ENCODE measurements around the gene DAPK2. TPM values are rescaled to one million over a fixed set of nuclear protein-coding genes. Genes with fewer than 3 reads are reported as not detected.

Gene DAPK2
- total and polyA plus RNA-seq, 2 of the 4 experiments (the other 2 are of a cell fraction) = 0.34 to 0.36 TPM

DNA sequence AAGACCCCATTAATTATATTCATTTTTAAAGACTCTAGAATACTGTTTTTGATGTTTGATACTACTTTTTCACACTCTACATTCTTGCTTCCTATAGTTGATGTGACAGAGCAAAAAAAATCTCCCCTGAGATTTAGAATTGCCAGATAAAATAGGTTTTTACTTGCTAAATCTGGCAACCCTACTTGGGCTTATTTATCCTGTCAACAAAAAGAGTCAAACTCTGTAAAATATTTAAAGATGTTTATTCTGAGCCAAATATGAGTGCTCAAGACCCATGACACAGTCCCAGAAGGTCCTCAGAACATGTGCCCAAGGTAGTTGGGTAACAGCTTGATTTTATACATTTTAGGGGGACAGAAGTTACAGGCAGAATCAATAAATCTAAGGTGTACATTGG is 72.3 kb downstream of the DAPK2 start:
- in situ Hi-C loops (cut with MboI; ENCODE audit: low sequenced_read_pairs) (no loop called here), intact Hi-C loops (cut with micrococcal nuclease) (no loop called here), dilution Hi-C loops (cut with HindIII; ENCODE audit: low sequenced_read_pairs, unreplicated experiment) (no loop called here)
- Histone ChIP-seq H2AK5ac (ENCODE audit: low read depth, low read length) (no peak overlapping the region), H3K4ac (ENCODE audit: low read depth, low read length) (no peak overlapping the region), H3K56ac (ENCODE audit: extremely low read depth, insufficient read depth, low read length) (no peak overlapping the region), H2BK5ac (ENCODE audit: low read depth, low read length, poor library complexity, severe bottlenecking) (no peak overlapping the region), H3K23ac (ENCODE audit: low read depth, low read length) (no peak overlapping the region), H3K79me1 (ENCODE audit: low read depth in 1 of 2, low read length in 2 of 2) (no peaks in the 10 kb centered on the region), H3K27me3 (ENCODE audit: control insufficient read depth, insufficient read depth, low read length) (peaks cover 2% of the 10 kb centered on the region; the same call in 1 of the 2 replicates), H3K4me2 (ENCODE audit: low read depth, low read length) (no peak overlapping the region), H2AFZ (replicated peaks; ENCODE audit: low read length, poor library complexity) (no peak overlapping the region), H3K9me1 (ENCODE audit: insufficient read depth, low read length) (no peaks in the 10 kb centered on the region), H4K91ac (ENCODE audit: insufficient read depth, low read depth, low read length) (no peak overlapping the region), H3K14ac (replicated peaks; ENCODE audit: low read depth, low read length) (no peak overlapping the region), H3K9ac (ENCODE audit: low read depth, low read length) (no peak overlapping the region), H3K36me3 (ENCODE audit: control insufficient read depth, insufficient read depth, low read length) (no peaks in the 10 kb centered on the region), H4K20me1 (ENCODE audit: insufficient read depth, low read length) (no peaks in the 10 kb centered on the region), H3K4me3 (ENCODE audit: insufficient read depth, low read depth, low read length) (no peak overlapping the region), H3K27ac (ENCODE audit: insufficient read depth, low read length) (no peak overlapping the region), H4K8ac (ENCODE audit: low read depth in 2 of 2, low read length in 2 of 2) (no peak overlapping the region), H2AK9ac (replicated peaks; ENCODE audit: low read depth, low read length, poor library complexity) (no peak overlapping the region), H4K5ac (ENCODE audit: low read depth, low read length) (no peak overlapping the region), H3K4me1 (ENCODE audit: control insufficient read depth, insufficient read depth, low read length) (peaks cover 14% of the 10 kb centered on the region), H2BK20ac (ENCODE audit: low read depth, low read length) (no peak overlapping the region), H2BK15ac (ENCODE audit: low read depth, low read length) (no peak overlapping the region), H3K9me3 (ENCODE audit: control insufficient read depth, insufficient read depth, low read length) (no peaks in the 10 kb centered on the region), H2BK120ac (ENCODE audit: low read depth, low read length) (no peak overlapping the region), H3K18ac (ENCODE audit: low read depth, low read length) (no peak overlapping the region)
- TF ChIP-seq BHLHE40 (IDR thresholded peaks at IDR 0.05; ENCODE audit: low read depth, low read length) (no peak), FOS (IDR thresholded peaks at IDR 0.05; ENCODE audit: low read depth, low read length) (no peak), SMC3 (IDR thresholded peaks at IDR 0.05; ENCODE audit: low read depth, low read length) (no peak), CEBPB (IDR thresholded peaks at IDR 0.05; ENCODE audit: low read depth, low read length) (no peak), MAFK (IDR thresholded peaks at IDR 0.05; ENCODE audit: low read depth, low read length) (no peak), RCOR1 (IDR thresholded peaks at IDR 0.05; ENCODE audit: insufficient replicate concordance, low read length) (no peak)
- TF ChIP-seq, protein P1, sequence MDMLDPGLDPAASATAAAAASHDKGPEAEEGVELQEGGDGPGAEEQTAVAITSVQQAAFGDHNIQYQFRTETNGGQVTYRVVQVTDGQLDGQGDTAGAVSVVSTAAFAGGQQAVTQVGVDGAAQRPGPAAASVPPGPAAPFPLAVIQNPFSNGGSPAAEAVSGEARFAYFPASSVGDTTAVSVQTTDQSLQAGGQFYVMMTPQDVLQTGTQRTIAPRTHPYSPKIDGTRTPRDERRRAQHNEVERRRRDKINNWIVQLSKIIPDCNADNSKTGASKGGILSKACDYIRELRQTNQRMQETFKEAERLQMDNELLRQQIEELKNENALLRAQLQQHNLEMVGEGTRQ (IDR thresholded peaks at IDR 0.05; ENCODE audit: low read depth, low read length) = no peak
- TF ChIP-seq, protein P2, sequence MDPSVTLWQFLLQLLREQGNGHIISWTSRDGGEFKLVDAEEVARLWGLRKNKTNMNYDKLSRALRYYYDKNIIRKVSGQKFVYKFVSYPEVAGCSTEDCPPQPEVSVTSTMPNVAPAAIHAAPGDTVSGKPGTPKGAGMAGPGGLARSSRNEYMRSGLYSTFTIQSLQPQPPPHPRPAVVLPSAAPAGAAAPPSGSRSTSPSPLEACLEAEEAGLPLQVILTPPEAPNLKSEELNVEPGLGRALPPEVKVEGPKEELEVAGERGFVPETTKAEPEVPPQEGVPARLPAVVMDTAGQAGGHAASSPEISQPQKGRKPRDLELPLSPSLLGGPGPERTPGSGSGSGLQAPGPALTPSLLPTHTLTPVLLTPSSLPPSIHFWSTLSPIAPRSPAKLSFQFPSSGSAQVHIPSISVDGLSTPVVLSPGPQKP (IDR thresholded peaks at IDR 0.05; ENCODE audit: borderline replicate concordance, low read depth, low read length) = no peak
- DNase-seq (no peak), ATAC-seq (ENCODE audit: low read depth) (no peak)
- BruUV-seq (replicated peaks) = no TSS peak
- ChIA-PET POLR2A (ENCODE audit: unreplicated experiment) (no interaction called here), CTCF (no interaction called here)
